GM18909 (cell line): ENCODE data around the gene RECK.
"Not testable (repeated sequence)": the region's sequence is repeated elsewhere in the genome, so short reads cannot be mapped to it uniquely, and the experiment has no call there.

Source experiments
- ATAC-seq: cut with Tn5 transposase; IDR thresholded peaks from one replicate; pipeline ENCODE4 v1.9.1; 2021; ENCODE audit warnings: mild to moderate bottlenecking; ENCODE audit not compliant: unreplicated experiment, poor library complexity

The RECK gene

DNA sequence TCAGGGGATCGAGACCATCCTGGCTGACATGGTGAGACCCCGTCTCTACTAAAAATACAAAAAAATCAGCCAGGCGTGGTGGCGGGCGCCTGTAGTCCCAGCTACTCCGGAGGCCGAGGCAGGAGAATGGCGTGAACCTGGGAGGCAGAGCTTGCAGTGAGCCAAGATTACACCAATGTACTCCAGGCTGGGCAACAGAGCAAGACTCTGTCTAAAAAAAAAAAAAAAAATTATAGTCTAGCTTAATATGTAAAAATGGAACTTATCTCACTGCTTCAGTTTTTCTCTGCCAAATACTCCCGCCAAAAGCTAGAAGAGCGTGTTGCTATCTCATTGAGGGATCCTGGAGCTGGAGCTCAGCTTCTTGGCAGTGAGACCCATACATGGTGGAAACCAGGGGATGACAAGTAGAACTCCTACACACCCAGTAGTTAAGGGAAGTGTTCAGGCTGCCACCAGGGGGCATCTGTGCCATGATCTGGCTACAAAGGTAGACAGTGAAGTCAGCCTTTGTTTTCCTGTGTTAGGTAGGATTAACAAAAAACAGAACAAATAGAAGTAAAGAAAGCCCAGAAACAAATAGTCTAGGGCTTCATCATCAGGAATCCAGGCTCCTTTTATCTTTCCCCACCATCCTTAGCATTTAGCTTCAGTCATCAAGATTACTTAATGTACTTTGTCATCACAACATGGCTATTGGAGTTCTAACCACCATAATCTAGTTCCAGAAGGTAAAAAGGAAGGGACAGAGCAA lies 66.2 kb downstream of the RECK start:
- ATAC-seq: peak; percentile 53

DNA sequence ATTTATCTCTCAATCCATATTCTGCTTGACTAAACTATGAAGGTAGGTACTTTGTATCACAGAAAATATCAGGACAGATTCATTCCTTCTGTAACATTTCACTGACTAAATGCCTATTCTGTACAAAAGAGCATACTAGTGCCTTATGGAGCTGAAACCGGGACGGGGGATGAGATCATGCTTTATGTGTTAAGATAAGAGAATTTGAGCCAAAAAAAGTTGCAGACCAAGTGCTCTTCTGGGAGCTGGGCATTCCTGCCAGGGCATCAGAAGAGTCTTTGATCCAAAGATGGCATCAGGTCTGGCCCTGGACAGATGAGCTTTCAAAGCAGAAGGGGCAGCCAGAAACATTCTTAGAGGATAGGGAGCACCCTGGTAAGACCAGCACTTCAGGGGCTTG lies 72.4 kb downstream of the RECK start:
- ATAC-seq: no peak

DNA sequence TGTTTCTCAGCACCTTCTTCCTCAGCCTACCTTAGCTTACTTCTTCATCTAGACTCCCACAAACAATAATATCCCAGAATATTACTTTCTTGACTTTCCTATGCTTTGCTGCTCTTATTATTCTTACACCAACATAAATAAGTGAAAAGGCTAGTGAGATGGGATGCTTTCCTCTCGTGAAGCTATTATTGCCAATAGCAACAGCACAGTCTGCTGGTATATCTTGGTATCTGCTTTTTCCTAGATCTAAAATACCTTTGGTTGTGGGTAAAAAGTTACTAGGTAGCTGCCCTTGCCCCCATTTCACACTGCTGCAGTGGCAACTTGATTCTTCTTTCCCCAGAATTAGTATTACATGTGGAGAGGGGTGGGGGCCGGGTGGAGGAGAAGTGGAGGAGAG lies 73.7 kb downstream of the RECK start:
- no peak for ATAC-seq

DNA sequence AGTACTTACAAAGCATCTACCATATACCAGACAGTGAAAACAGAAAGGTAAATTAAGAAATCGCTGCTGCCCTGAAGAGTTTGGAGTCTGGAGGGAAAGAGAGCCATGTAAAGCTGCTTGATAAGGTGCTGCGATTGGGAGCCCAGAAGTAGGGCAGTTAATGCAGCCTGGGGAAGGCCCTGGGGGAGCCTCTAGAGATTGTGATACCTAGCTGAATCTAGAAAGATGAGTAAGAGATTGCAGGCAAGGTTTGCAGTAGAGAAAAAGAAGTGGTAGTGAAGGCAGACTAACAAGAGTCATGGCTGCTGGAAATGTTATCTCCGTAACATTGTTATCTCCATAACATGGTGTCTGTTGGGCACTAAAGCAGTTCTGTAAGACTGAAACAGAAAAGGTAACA lies 75.8 kb downstream of the RECK start:
- ATAC-seq: no peak

DNA sequence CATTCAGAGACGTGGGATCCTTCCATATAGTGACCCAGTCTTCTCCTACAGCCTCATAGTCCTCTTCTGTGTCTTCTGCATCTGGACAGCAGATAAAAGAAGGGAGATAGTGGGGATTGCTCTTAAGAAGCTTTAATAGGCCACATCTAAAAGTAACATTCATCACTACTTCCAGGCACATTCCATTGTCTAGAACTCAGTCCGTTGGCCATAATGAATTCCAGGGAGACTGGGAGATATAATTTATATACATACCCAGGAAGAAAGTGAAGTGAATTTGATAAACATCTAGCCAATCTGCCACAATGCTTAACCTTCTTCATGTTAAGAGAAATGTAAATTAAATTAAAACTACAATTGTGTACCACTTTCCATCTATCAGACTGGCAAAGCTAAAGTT lies 77.3 kb downstream of the RECK start:
- no peak for ATAC-seq

DNA sequence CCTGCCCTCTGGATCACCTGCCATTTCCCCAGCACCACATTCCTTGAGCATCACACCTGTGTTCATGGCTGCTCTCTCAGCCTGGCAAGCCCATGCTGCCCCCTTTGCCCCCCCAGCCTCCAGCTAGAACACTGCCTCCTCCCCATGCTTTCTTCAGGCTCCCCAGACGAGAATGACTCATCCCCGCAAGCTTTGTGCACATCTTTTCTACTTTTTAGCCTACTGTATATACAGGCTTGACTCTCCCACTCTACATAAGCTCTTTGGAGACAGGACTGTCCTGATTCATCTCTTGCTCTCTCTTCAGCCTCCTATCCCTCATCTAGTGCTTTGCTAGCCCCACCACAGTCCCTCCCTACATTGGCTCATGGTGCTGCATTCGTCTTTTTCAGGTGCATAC lies 79.9 kb downstream of the RECK start:
- no peak for ATAC-seq

DNA sequence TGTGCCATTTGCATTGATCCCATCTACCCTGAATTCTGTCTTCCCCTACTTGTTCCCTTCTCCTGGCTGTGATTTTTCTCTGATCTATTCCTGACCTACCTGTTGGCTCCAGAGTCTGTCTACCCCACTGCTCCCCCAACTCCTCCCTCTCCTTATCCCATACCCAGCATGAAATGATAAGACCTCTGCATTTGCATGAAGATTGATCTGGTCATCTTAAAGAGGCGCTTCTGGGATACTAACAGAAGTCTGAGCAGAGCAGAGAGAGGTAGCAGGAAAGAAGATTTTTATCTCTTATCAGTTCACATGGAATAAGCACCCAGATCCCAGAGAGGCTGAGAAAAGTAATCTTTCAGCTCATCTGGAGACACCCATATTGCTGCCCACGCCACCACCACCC lies 81.5 kb downstream of the RECK start:
- no peak for ATAC-seq

DNA sequence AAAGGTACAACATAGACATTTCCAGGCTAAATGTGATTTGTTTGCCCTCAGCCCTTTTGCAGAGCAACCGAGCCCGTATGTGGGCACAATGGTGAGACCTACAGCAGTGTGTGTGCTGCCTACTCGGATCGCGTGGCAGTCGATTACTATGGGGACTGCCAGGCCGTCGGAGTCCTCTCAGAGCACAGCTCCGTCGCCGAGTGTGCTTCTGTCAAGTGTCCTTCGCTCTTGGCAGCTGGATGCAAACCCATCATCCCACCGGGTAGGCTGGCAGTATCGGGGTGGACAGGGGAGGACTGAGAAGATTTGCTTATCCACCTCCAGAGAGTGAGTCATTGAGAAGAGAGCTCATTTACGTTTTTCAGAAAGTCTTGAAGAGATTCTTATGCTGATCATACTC lies 82.0 kb downstream of the RECK start:
- ATAC-seq: no peak

DNA sequence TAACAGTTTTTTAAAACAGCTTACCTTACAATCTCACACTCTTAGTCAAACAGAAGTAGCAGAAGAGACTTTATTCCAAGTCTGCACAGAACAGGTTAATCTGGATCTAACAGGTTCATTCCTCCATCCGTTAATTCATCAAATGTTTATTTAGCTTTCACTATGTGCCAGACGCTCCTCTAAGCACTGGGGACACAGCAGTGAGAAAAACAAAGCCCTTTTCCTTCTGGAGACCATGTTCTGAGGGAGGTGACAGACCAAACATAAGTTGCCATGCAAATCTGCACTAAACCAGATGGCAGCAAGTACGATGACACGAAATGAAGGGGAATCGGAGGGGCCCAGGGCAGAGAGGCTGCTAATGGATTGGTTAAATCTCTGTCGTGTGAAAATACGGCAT lies 82.8 kb downstream of the RECK start:
- no peak for ATAC-seq

DNA sequence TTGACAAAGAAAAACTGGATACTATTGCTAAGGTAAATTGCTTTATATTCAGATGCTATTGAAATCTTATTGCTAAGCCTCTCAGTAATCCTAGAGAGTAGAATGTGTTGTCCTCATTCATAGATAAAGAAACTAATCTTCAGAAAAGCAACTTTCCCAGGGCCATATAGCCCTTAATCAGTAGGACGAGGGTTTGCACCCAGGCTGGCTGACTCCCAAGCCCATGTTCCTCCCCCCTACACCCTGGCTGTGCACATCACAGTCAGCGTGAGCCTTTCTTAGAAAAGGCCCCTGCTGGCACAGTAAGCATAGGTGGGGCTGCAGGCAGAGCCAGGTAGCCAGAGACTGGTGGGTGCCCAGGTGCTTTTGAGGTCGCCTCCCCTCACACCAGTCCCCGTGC lies 84.0 kb downstream of the RECK start:
- ATAC-seq: no peak

DNA sequence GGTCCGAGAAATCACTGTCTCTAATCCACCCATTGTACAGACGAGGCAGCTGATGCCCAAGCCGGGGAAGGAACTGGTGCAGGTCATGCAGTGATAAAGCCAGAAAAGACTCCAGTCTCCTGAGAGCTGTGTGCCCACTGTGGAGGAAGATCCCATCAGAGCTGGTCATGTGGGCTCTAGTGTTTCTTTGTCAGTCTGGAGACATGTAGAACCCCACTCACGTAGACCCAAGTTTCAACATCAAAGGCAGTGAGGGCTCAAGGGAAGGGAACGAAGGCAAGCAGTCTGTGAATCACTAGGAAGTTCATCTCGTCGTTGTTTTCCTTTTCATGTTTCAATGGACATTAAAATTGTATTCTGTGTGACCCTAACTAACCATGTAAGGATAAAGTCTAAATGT lies 85.3 kb downstream of the RECK start:
- ATAC-seq: no peak

DNA sequence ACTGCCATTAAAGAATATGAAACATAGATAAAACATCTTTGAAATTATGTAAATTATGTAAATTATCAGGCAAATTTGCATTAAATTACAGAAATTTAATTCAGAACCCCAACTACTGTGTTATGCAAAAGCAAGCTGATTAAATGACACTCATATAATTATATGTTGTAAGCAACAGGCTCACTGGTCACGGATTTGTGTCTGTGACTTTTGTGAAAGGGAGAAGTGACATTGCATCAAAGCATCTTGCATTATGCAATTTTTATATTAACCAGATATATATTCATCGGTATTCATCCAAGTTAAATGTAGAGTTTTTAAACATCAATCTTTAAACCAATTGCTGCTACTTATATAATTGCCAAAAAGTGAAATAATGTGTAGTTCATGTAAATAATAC lies 86.8 kb downstream of the RECK start:
- no peak for ATAC-seq

DNA sequence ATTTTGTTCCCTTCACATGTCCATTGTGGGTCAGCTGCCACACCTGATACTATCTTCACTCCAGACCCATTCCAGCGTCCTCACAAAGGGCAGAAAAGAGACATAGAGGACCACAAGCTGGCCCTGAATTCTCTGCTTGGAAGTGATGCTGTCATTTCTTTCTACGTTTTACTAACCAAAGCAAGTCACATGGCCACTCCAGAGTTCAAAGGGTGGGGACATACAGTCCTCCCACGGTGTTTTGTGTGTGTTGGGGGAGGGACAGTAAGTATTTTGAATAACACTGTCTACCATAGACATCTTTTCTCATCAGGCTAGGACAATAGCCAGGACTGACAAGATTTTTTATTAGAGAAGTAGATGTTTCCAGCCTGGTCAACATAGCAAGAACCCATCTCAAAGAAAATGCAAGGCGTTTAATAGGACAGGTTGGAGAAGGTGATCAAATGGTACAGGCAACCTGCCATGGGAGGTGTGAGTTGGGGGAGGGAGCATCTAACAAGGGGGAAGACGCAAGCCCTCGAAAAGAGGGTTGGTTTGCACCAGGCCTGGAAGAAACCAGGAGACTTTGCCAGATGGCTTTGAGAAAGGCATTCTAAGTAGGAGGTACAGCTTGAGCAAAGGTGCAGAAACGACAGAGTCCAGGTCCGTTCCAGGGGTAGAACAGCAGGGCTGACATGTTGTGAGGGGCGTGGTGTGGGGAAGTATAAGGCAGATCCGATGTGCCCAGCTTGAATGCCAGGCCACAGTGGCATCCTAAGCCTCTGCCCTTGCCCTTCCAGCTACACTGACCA lies 88.5 kb downstream of the RECK start:
- ATAC-seq: no peak

DNA sequence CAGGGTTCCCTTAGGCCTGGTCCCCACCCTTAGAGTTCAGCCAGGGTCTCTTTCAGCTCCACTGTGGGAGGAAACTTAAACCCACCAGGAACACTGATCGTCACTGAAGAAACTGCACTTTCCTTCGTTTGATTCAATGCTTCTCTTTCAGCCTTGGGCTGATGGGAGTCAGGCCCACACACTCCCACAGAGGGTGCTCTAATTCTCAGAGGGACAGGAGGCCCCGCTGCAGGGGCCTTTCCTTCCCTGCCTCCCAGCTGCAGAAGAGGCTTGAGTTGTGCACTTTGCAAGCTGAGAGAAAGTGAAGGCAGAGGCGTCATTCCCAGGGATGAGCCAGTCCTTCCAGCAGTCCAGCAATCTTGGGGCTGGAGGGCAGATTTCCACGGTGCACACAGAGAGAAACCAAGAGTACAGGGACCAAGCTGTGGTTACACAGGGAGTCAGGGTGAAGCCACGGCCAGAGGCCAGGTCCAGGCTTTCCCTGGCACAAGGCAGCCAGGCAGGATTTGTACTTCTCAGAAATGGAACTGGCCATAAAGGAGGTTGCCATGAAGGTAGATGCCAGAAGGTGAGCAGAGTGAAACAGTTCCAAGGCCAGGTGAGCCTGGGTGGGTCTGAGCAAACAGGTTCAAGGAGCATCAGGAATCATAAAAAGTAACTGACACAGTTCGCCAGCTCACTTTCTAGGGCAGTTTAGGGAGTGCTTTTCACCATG lies 89.5 kb downstream of the RECK start:
- no peak for ATAC-seq

DNA sequence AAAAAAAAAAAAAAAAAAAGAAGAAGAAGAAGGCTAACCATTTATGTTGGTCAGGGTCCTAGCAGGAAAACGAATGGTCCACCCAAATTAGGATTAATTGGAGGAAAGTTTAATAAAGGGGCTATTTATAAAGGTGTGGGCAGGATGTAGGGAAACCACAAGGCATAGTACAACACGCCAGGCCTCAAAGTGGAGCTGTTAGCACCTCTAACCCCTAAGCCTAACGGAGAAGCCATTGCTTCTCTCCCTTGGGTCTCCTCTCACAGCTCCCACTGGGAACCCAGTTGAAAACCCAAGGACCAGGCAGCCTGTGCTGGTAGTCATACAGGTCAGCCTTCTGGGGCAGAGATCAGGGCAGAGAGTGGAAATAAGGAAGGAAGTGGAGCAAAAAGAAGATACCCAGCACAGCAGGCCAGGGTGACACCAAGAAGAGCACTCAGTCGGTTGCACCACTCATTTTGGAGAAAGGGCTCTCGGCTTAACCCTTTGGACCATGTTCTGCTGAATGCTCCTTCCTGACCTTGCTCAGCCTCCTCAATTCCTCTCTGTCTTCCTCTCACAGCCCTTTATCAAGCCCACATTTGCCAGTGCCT lies 91.0 kb downstream of the RECK start:
- ATAC-seq: no peak

DNA sequence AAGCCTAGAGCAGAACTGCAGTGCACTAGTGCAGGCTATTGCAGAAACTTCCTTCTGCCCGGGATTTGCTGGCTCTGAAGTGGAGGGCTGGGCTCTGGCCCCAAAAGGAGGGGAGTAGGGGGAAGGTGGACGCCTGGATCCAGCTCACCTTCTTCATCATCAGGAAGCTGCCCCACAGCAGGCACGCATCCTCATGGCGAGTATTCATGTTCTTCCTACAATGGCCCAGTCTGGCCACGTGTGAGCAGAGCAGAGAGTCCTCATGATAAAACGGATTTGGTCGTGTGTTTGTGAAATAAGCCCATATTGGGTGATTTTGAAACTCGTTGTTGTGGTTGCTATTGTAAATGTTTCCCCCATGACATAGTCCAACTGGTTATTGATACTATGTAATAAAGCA lies 91.6 kb downstream of the RECK start:
- ATAC-seq: no peak

DNA sequence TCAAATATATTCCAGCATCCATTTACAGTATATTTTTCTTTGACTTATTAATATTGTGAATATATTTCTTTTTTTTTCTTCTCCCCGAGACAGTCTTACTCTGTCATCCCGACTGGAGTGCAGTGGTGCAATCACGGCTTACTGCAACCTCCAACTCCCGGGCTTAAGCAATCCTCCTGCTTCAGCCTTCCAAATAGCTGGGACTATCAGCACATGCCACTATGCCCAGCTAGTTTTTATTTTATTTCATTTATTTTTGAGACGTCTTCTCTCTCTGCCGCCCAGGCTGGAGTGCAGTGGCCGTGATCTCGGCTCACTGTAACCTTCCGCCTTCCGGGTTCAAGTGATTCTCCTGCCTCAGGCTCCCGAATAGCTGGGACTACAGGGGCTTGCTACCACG lies 92.4 kb downstream of the RECK start:
- no peak for ATAC-seq

DNA sequence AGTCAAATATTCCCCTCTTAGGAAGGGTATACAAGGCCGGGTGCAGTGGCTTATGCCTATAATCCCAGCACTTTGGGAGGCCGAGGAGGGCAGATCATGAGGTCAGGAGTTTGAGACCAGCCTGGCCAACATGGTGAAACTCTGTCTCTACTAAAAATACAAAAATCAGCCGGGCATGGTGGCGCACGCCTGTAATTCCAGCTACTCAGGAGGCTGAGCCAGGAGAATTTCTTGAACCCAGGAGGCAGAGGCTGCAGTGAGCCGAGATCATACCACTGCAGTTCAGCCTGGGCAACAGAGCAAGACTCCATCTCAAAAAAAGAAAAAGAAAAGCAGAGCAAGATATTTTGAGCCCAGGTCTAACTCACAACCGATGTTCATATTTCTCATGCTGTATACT lies 95.0 kb downstream of the RECK start:
- ATAC-seq: not testable (repeated sequence)

DNA sequence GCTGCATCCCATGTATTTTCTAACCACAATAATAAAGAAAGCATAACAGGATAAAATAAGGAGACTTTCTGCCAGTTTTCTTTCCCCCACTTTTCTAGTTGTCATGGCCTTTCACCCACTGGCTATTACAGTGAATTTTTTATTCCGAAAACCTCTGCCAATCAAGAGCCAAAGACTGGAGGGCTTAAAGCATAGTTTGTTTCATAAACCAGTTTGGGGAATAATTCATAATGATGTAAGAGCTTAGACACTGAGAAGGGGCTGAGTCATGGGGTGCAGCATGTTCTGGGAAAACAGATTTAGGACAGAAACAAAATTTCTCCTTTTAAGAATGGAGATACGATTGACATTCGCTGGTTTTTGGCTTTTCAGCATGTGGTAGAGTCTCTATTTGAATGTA lies 95.4 kb downstream of the RECK start:
- no peak for ATAC-seq

DNA sequence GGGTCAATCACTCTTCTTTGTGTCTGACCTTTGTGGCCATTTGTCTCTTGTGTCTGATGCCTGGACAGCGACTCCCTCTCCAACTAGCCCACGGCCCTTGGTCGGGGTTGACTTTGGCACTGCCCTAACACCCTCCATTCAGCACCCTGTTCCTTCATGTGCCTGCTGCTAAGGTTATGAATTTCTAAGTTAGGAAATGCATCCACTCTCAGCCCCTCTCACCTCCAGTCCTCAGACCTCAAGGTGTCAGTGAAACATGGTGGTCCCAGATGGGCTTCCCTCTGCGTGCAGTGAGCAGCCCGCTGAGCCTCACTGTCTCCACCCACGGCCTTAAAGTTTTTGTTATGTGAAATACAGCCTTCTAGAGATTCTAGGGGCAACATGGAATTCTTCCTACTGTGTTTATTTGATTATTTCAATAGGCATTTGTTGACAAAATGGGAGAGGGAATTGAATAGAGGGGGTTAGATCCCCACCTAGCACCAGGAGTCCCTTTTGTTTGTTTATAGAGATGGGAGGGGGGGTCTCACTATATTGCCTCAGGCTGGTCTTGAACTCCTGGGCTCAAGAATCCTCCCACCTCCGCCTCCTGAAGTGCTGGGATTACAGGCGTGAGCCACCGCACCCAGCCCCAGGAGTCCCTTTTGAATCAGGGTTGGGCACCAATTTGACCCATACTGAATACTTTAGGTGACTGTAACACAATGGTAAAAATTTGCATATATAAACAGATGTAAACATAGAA lies 98.2 kb downstream of the RECK start:
- no peak for ATAC-seq
